ENCODE data around the gene SS18L1.
A peak's percentile ranks its signal among the peaks of the same experiment; 100 is the strongest.

DNA sequence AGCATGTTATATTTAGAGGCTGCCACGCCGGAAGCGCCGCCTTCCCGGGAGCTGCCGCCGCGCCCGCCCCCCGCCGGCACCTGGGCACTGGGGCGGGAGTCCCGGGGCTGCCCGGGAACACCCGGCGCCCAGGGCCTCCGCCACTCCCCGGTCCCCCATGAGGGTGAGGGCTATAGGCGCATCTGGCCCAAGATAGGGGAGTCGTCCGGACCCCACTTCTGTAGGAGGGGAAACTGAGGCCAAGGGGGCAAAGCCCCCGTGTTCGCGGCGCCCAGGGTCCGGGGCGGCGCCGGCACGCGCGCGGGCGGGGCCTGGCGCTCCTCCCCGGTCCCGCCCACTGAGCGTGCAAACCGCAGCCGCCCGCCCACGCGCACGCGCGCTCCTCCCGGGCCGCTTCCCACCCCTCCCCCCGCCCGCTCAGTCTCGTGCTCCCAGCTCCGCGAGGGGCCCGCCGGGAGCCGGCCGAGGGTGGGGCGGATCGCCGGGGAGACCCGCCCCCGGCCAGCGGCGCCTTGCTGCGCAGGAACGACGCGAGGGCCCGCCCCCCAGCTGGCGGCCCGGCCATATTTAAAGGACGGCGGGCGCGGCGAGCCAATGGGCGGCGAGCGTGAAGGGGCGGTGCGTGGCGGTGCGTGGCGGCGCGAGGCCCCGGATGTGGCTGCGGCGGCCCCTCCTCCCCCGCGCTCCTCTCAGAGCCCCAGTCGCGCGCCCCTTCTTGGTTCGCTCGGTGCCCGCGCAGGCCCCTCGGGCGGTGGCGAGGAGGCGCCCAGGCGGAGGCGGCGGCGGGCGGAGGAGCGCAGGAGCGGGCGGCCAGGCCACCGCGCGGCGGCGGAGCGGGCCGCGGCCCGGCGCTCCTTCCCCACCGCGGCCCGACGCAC is 21.6 kb upstream of the SS18L1 start, which contains the start of gene LSM14B:
- TF ChIP-seq, protein P1, sequence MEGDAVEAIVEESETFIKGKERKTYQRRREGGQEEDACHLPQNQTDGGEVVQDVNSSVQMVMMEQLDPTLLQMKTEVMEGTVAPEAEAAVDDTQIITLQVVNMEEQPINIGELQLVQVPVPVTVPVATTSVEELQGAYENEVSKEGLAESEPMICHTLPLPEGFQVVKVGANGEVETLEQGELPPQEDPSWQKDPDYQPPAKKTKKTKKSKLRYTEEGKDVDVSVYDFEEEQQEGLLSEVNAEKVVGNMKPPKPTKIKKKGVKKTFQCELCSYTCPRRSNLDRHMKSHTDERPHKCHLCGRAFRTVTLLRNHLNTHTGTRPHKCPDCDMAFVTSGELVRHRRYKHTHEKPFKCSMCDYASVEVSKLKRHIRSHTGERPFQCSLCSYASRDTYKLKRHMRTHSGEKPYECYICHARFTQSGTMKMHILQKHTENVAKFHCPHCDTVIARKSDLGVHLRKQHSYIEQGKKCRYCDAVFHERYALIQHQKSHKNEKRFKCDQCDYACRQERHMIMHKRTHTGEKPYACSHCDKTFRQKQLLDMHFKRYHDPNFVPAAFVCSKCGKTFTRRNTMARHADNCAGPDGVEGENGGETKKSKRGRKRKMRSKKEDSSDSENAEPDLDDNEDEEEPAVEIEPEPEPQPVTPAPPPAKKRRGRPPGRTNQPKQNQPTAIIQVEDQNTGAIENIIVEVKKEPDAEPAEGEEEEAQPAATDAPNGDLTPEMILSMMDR (IDR thresholded peaks at IDR 0.05): peak in 2 of 4 donors; percentile 9 to 10
- peak; percentile 31 for TF ChIP-seq POLR2A (IDR thresholded peaks at IDR 0.05)

Measured in right lobe of liver (tissue), 4 donors.